ENCODE data around the gene CIRBP. TPM values are rescaled to one million over a fixed set of nuclear protein-coding genes. Genes with fewer than 3 reads are reported as not detected.

The CIRBP gene
- total and polyA plus RNA-seq, 9 of the 15 experiments (the other 6 are each of a cell fraction or from before 2014, with no cell fraction given), result 20.5 to 327 (median 176) TPM

DNA sequence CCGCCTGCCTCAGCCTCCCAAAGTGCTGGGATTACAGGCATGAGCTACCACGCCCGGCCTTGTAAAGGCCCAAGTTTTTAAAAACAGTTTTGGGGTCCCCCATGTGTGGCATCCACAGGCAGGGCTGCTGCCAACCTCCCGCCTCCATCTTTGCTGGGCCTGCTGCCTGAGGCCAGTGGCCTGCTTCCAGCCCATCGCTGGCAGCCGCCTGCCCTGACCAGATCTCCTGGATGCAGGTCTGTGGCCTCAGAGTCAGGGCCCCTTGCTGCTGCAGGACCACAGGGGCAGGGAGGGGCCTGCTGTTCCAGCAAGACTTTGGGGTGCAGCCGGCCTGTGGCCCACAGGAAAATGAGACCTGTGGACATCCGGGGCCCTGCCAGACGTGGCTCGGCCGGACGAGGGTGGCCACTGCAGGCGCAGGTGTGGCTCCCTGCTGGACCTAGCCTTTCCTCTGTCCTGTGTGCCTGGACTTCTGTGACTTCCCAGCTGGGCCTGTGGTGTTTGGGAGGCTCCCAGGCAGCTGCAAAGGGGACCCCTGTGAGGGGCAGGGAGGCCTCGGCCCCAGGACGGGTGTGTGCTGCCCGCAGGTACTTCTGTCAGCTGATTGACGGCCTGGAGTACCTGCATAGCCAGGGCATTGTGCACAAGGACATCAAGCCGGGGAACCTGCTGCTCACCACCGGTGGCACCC, 49.2 kb upstream of the CIRBP start:
- no peak overlapping the region for H3K27ac ChIP-seq (ENCODE audit: extremely low read depth, low read depth, low read length)
- TF ChIP-seq TOE1 (IDR thresholded peaks at IDR 0.05; ENCODE audit: borderline replicate concordance) (no peak), TOE1 (CRISPR knock-in tag; IDR thresholded peaks at IDR 0.05; ENCODE audit: borderline replicate concordance, low read depth) (no peak), POLR2G (IDR thresholded peaks at IDR 0.05; ENCODE audit: low read depth, low read length) (peak; percentile 51)
- intact Hi-C loops (cut with micrococcal nuclease), result loop anchor here (2.0 kb wide), 1 partner anchor 17 kb away; no protein-coding TSS in a partner anchor
- DNase-seq (ENCODE audit: extremely low read depth in 1 of 4, low spot score in 3 of 4) (no peak), ATAC-seq (no peak), FAIRE-seq (no peak)
- H3K9ac ChIP-seq (ENCODE audit: insufficient read depth in 1 of 2, low read depth in 2 of 2, low read length in 2 of 2), result no peak overlapping the region; a peak in 1 of 4 replicates
- peaks cover 39% of the 10 kb centered on the region for H4K20me1 ChIP-seq (replicated peaks; ENCODE audit: control insufficient read depth, insufficient read depth, low read length)
- no TSS peak for BruUV-seq (replicated peaks)
- H3K4me2 ChIP-seq (ENCODE audit: insufficient read depth, low read length), result no peak overlapping the region
- ChIA-PET POLR2A (interaction anchor here (0.8 kb wide), 1 partner anchor 162 kb away, joined by 4 read pairs; no protein-coding TSS in a partner anchor), CTCF (ENCODE audit: low intra/inter-chr PET ratio) (no interaction called here)
- H2AFZ ChIP-seq (ENCODE audit: low read depth, low read length), result no peak overlapping the region
- in situ Hi-C loops (cut with MboI), result no loop called here
- peaks cover 80% of the 10 kb centered on the region; the same call in 2 of the 3 replicates for H3K36me3 ChIP-seq (ENCODE audit: control insufficient read depth, insufficient read depth, low read length)
- peaks cover 13 to 89% of the 10 kb centered on the region in 2 experiments; a peak in 4 of 5 replicates for H3K4me1 ChIP-seq (replicated peaks in 1 of 2; ENCODE audit: control insufficient read depth in 2 of 2, insufficient read depth in 2 of 2, low read length in 2 of 2)
- H3K9me3 ChIP-seq (replicated peaks; ENCODE audit: control insufficient read depth, insufficient read depth, low read depth, low read length), result no peaks in the 10 kb centered on the region
- peaks cover 64% of the 10 kb centered on the region for H3K79me2 ChIP-seq (ENCODE audit: control insufficient read depth, insufficient read depth, low read length)
- H3K27me3 ChIP-seq (ENCODE audit: control insufficient read depth in 2 of 2, insufficient read depth in 2 of 2, low read length in 2 of 2), result no peaks in the 10 kb centered on the region
- no peak overlapping the region for H3K4me3 ChIP-seq
- WGBS (ENCODE audit: insufficient coverage, low coverage, missing lambda C conversion rate), result 98% methylated on average over 13 of the region's 19 CpGs
- peaks cover 8% of the 10 kb centered on the region for H3K9me1 ChIP-seq (ENCODE audit: control insufficient read depth, insufficient read depth, low read length)

DNA sequence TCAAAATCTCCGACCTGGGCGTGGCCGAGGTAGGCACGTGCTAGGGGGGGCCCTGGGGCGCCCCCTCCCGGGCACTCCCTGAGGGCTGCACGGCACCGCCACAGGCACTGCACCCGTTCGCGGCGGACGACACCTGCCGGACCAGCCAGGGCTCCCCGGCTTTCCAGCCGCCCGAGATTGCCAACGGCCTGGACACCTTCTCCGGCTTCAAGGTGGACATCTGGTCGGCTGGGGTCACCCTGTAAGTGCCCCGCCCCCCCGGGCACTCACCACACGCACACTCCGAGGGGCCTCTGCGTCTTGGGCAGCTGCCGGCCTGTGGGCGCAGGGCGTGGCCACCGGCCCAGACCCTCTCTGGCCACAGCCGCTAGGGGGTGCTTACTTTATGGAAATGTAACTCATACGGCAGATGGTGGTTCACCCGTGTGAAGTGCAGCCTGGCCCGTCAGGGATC, 48.6 kb upstream of the CIRBP start:
- intact Hi-C loops (cut with micrococcal nuclease) (loop anchor here (2.0 kb wide), 1 partner anchor 16 kb away; no protein-coding TSS in a partner anchor), in situ Hi-C loops (cut with MboI) (no loop called here)
- peaks cover 33% of the 10 kb centered on the region for H4K20me1 ChIP-seq (replicated peaks; ENCODE audit: control insufficient read depth, insufficient read depth, low read length)
- no peaks in the 10 kb centered on the region for H3K27me3 ChIP-seq (ENCODE audit: control insufficient read depth in 2 of 2, insufficient read depth in 2 of 2, low read length in 2 of 2)
- H3K9me1 ChIP-seq (ENCODE audit: control insufficient read depth, insufficient read depth, low read length), result peaks cover 5% of the 10 kb centered on the region
- peak overlapping the region in 1 of 2 experiments; percentile 35; a peak in 1 of 4 replicates for H3K9ac ChIP-seq (ENCODE audit: insufficient read depth in 1 of 2, low read depth in 2 of 2, low read length in 2 of 2)
- H3K27ac ChIP-seq (ENCODE audit: extremely low read depth, low read depth, low read length), result no peak overlapping the region
- WGBS (ENCODE audit: insufficient coverage, low coverage, missing lambda C conversion rate), result 98% methylated on average over 13 of the region's 33 CpGs
- CTCF ChIA-PET (ENCODE audit: low intra/inter-chr PET ratio), result interaction anchor here (0.6 kb wide), 1 partner anchor 19 kb away, joined by 3 read pairs; no protein-coding TSS in a partner anchor
- peaks cover 13 to 84% of the 10 kb centered on the region in 2 experiments; a peak in 4 of 5 replicates for H3K4me1 ChIP-seq (replicated peaks in 1 of 2; ENCODE audit: control insufficient read depth in 2 of 2, insufficient read depth in 2 of 2, low read length in 2 of 2)
- H3K79me2 ChIP-seq (ENCODE audit: control insufficient read depth, insufficient read depth, low read length), result peaks cover 58% of the 10 kb centered on the region
- POLR2A ChIA-PET, result interaction anchor here (0.8 to 1.0 kb wide), 2 partner anchors 9 to 162 kb away, joined by 3 to 4 read pairs; no protein-coding TSS in a partner anchor
- H3K4me2 ChIP-seq (ENCODE audit: insufficient read depth, low read length), result no peak overlapping the region
- FAIRE-seq (no peak), DNase-seq (ENCODE audit: extremely low read depth in 1 of 4, low spot score in 3 of 4) (no peak), ATAC-seq (no peak)
- no peaks in the 10 kb centered on the region for H3K9me3 ChIP-seq (replicated peaks; ENCODE audit: control insufficient read depth, insufficient read depth, low read depth, low read length)
- BruUV-seq (replicated peaks), result no TSS peak
- H3K4me3 ChIP-seq, result no peak overlapping the region
- no peak overlapping the region for H2AFZ ChIP-seq (ENCODE audit: low read depth, low read length)
- TF ChIP-seq HNRNPL (IDR thresholded peaks at IDR 0.05; ENCODE audit: low read depth, low read length) (peak; percentile 52; the same call in 1 of the 2 replicates), POLR2G (IDR thresholded peaks at IDR 0.05; ENCODE audit: low read depth, low read length) (peak; percentile 7; the same call in 1 of the 2 replicates), ZNF77 (CRISPR knock-in tag; IDR thresholded peaks at IDR 0.05) (no peak)
- peaks cover 80% of the 10 kb centered on the region; the same call in 2 of the 3 replicates for H3K36me3 ChIP-seq (ENCODE audit: control insufficient read depth, insufficient read depth, low read length)

All from K562 (cell line).